CD4-positive, alpha-beta T cell treated with Interleukin-15 for 1 hour (primary cell): Measurements from ENCODE around the gene BMP8B.

ENCODE experiments used
- DNase-seq: peaks from one replicate; pipeline ENCODE4 v3.0.0-alpha.2; 2020

The BMP8B gene

DNA sequence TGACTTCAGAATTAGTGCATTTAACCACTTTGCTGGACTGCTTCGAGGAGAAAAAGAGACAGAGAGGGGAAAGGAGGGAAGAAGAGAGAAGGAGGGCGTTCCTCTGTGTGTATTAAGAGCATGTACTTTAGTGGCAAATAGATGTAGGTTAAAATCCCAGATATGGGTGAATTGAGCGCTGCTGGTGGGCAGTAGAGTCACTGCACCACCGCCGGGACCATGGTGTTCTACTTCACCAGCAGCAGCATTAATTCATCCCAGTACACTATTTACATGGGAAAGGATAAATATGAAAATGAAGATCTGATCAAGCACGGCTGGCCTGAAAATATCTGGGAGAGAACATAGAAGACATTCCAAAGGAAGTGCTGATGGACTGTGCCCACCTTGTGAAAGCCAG lies 70.9 kb downstream of the BMP8B start:
- no peak for DNase-seq

GRCh38 chr1:39713557-39713956 lies 75.1 kb downstream of the BMP8B start:
- DNase-seq: no peak

GRCh38 chr1:39711966-39712340 lies 76.7 kb downstream of the BMP8B start:
- no peak for DNase-seq

GRCh38 chr1:39711104-39711965 lies 77.3 kb downstream of the BMP8B start:
- DNase-seq: no peak

GRCh38 chr1:39707506-39707905 lies 81.2 kb downstream of the BMP8B start:
- no peak for DNase-seq
